Astrocyte of the cerebellum (primary cell): ENCODE data around the gene ACIN1.

Experiments
- DNase-seq: peaks from one replicate; pipeline ENCODE4 v3.0.0-alpha.2; 2011; ENCODE audit warnings: low read depth
- H3K4me3 ChIP-seq: 2 replicates; pipeline ENCODE4 v1.5.1; 2011; ENCODE audit warnings: mild to moderate bottlenecking, low read depth, low read length, moderate library complexity
- CTCF ChIP-seq: IDR thresholded peaks from 2 replicates; pipeline ENCODE4 v1.5.1; 2012; ENCODE audit warnings: low read length, low read depth, moderate library complexity, mild to moderate bottlenecking; ENCODE audit errors: missing control alignments
- in situ Hi-C: cut with HindIII; loops from 2 replicates; pipeline ENCODE4 v1.10.0; 2017; ENCODE audit warnings: low sequenced_read_pairs

ACIN1 gene

DNA sequence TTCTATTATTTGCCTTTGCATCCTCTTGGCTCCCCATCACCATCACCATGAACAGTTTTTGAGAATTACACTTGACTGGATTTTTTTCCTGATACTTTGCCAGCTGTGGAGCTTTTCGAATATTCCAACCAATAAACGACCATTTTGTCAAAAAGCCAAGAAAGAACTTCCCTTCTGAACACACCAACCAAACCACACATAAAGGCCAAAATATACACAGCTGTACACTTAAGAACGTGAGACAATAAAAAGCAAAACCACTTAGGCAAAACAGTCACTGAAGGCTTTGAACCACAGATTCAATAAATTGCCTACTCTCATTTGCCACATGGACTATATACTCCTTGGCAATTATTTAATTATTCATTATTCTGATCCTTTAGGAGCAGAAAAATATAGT is 86.1 kb downstream of the ACIN1 start:
- TF ChIP-seq CTCF: no peak
- DNase-seq: no peak
- in situ Hi-C loops: loop anchor here (10.0 kb wide), 1 partner anchor 86 kb away; the partner anchor contains the start of genes ACIN1 and C14orf119
- no peak overlapping the region for H3K4me3 ChIP-seq
